Right lobe of liver (tissue), 6 donors: ENCODE results near the gene ABHD16B. TPM values are rescaled to one million over a fixed set of nuclear protein-coding genes. Genes with fewer than 3 reads are reported as not detected.

ENCODE experiments used
- ATAC-seq, 4 donors: fragments of 200-7000 bp; cut with Tn5 transposase; one replicate each; pipeline ENCODE4 v1.9.1; 2020; ENCODE audit warnings: mild to moderate bottlenecking in 4 of 4, moderate library complexity in 4 of 4
- DNase-seq, 3 donors: peaks; one replicate each; pipeline ENCODE4 v3.0.0-alpha.2; 2020
- H3K27ac ChIP-seq, 3 donors: fragments of 200-600 bp; one replicate each; pipeline ENCODE4 v1.8.0; 2022
- H3K27me3 ChIP-seq, 2 donors: fragments of 200-600 bp; one replicate each; pipeline ENCODE4 v1.8.0; 2022
- H3K36me3 ChIP-seq, 4 donors: fragments of 200-600 bp; sonication (generic) in 1 of 4; one replicate each; pipeline versions ENCODE4 v1.5.1 to v1.8.0; 2017 to 2022; ENCODE audit warnings: control low read depth in 1 of 4
- H3K4me1 ChIP-seq, 4 donors: fragments of 200-600 bp; sonication (generic) in 1 of 4; one replicate each; pipeline versions ENCODE4 v1.5.1 to v1.8.0; 2017 to 2022; ENCODE audit warnings: control low read depth in 1 of 4
- H3K4me3 ChIP-seq, 3 donors: fragments of 200-600 bp; one replicate each; pipeline ENCODE4 v1.8.0; 2022
- H3K9me3 ChIP-seq, 4 donors: fragments of 200-600 bp; sonication (generic) in 1 of 4; one replicate each; pipeline versions ENCODE4 v1.5.1 to v1.8.0; 2017 to 2022; ENCODE audit warnings: control low read depth in 1 of 4
- POLR2A ChIP-seq: fragments of 450-650 bp; IDR thresholded peaks from one replicate; pipeline ENCODE4 v1.6.1; 2017; ENCODE audit warnings: antibody characterized with exemption, mild to moderate bottlenecking
- whole genome bisulfite sequencing: methylation state at CpG from one replicate; pipeline ENCODE4 v1.1.6; 2018; ENCODE audit warnings: low coverage, low lambda C conversion rate; ENCODE audit not compliant: insufficient coverage; ENCODE audit errors: missing lambda C conversion rate; 5-methylcytosine and 5-hydroxymethylcytosine counted together
- intact Hi-C, 2 donors: fragments of 100-400 bp; cut with DNase I; formaldehyde crosslinking; loops; one replicate each; pipeline versions ENCODE4 v1.11.2 to v1.14.1; 2022
- total RNA-seq, 6 experiments: library from RNA; depleted of rRNA in 2 of 6; stranded (reverse); fragments of >200 nt in 2 of 6; fragmentation: NEBNext Ultra II Directional in 3 of 6; extraction: Animal tissue kit (Norgen Biotek cat#: 25700) in 3 of 6; gene quantifications; one replicate each; pipeline versions ENCODE4 v1.1.0 to v1.2.4, GENCODE V29; 2016 to 2023
- TF ChIP-seq, protein P1 (sequence below), 4 donors: fragments of 200-600 bp in 3 of 4; fragments of 450-650 bp in 1 of 4; IDR thresholded peaks; one replicate each; pipeline versions ENCODE4 v1.5.1 to v1.8.0; 2016 to 2022; ENCODE audit warnings: antibody characterized with exemption in 4 of 4, mild to moderate bottlenecking in 2 of 4
- donor health status: DM: no; HTN: yes; CAD: no.
- donor health status: DM: no; HTN: no; CAD: no.
- donor health status: DM: no; HTN: no; CAD: no.
- donor health status: DM: no; HTN: yes; CAD: no.
- donor health status: DM: no; HTN: yes; CAD: no.

Gene ABHD16B
- total RNA-seq, 6 experiments from 2014 or later: not detected

GRCh38 chr20:63837479-63837878 lies 23.8 kb upstream of the ABHD16B start:
- WGBS: 42% methylated on average over 2 of the region's 8 CpGs
- ATAC-seq: peak in 1 of 4 donors; percentile 18
- H3K4me1 ChIP-seq: no peaks in the 10 kb centered on the region
- no peaks in the 10 kb centered on the region for H3K9me3 ChIP-seq
- TF ChIP-seq, protein P1, sequence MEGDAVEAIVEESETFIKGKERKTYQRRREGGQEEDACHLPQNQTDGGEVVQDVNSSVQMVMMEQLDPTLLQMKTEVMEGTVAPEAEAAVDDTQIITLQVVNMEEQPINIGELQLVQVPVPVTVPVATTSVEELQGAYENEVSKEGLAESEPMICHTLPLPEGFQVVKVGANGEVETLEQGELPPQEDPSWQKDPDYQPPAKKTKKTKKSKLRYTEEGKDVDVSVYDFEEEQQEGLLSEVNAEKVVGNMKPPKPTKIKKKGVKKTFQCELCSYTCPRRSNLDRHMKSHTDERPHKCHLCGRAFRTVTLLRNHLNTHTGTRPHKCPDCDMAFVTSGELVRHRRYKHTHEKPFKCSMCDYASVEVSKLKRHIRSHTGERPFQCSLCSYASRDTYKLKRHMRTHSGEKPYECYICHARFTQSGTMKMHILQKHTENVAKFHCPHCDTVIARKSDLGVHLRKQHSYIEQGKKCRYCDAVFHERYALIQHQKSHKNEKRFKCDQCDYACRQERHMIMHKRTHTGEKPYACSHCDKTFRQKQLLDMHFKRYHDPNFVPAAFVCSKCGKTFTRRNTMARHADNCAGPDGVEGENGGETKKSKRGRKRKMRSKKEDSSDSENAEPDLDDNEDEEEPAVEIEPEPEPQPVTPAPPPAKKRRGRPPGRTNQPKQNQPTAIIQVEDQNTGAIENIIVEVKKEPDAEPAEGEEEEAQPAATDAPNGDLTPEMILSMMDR (IDR thresholded peaks at IDR 0.05): no peak
- TF ChIP-seq POLR2A: no peak
- intact Hi-C loops: no loop called here
- no peaks in the 10 kb centered on the region for H3K27me3 ChIP-seq
- H3K36me3 ChIP-seq: no peaks in the 10 kb centered on the region
- DNase-seq: no peak
- no peak overlapping the region for H3K4me3 ChIP-seq
- no peak overlapping the region for H3K27ac ChIP-seq

- no peak for ATAC-seq
- WGBS: 84% methylated on average over 10 of the region's 13 CpGs
- intact Hi-C loops: no loop called here
These were observed 21.7 kb upstream of the ABHD16B start for GRCh38 chr20:63839620-63840019.

DNA sequence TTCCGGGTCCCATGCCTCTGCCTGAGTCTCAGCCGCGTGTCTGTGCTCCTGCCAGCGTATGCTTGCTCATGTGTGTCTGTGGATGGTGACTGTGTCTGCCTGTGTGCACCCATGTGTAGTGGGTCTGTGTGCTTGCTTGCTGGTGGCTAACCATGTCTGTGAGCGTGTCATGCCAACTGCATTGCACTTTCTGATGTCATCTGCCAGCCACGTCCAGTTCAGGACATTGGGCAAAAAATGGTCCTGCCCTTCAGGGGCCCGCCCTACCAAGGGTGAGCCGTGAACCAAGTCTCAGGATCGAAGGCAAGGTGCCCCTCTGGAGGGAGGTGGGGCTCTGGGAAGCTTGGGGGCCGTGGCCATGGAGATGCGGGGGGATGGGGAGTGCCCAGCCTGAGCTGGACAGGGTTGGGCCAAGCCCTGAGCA lies 20.9 kb upstream of the ABHD16B start:
- Histone ChIP-seq H3K9me3 (no peaks in the 10 kb centered on the region), H3K36me3 (no peaks in the 10 kb centered on the region), H3K4me1 (no peaks in the 10 kb centered on the region), H3K27me3 (no peaks in the 10 kb centered on the region), H3K27ac (no peak overlapping the region), H3K4me3 (no peak overlapping the region)
- no peak for TF ChIP-seq POLR2A
- TF ChIP-seq, protein P1 (IDR thresholded peaks at IDR 0.05): no peak
- ATAC-seq (no peak), DNase-seq (no peak)
- WGBS: 72% methylated on average over 5 of the region's 11 CpGs
- intact Hi-C loops: no loop called here

More at GRCh38 chr20:63839620-63840019, 21.7 kb upstream of the ABHD16B start:
- H3K36me3 ChIP-seq: no peaks in the 10 kb centered on the region
- H3K4me1 ChIP-seq: no peaks in the 10 kb centered on the region
- no peak overlapping the region for H3K4me3 ChIP-seq
- no peak overlapping the region for H3K27ac ChIP-seq
- no peak for DNase-seq
- TF ChIP-seq, protein P1 (IDR thresholded peaks at IDR 0.05): no peak
- TF ChIP-seq POLR2A: no peak
- no peaks in the 10 kb centered on the region for H3K9me3 ChIP-seq
- H3K27me3 ChIP-seq: no peaks in the 10 kb centered on the region

GRCh38 chr20:63842258-63842657 lies 19.0 kb upstream of the ABHD16B start:
- WGBS: 69% methylated on average over 2 of the region's 9 CpGs
- Histone ChIP-seq H3K9me3 (no peaks in the 10 kb centered on the region), H3K4me3 (no peak overlapping the region), H3K36me3 (no peaks in the 10 kb centered on the region), H3K4me1 (peaks cover 0 to 5% (median 0%) of the 10 kb centered on the region in 4 donors), H3K27ac (no peak overlapping the region), H3K27me3 (no peaks in the 10 kb centered on the region)
- DNase-seq: no peak
- no peak for TF ChIP-seq POLR2A
- TF ChIP-seq, protein P1 (IDR thresholded peaks at IDR 0.05): no peak
- no peak for ATAC-seq
- intact Hi-C loops: no loop called here

GRCh38 chr20:63843222-63843621 lies 18.1 kb upstream of the ABHD16B start:
- no peak overlapping the region for H3K4me3 ChIP-seq
- no peak overlapping the region for H3K27ac ChIP-seq
- H3K9me3 ChIP-seq: no peaks in the 10 kb centered on the region
- WGBS: 64% methylated on average over 4 of the region's 12 CpGs
- no peak for ATAC-seq
- DNase-seq: no peak
- TF ChIP-seq, protein P1 (IDR thresholded peaks at IDR 0.05): no peak
- no peak for TF ChIP-seq POLR2A
- intact Hi-C loops: no loop called here
- H3K36me3 ChIP-seq: no peaks in the 10 kb centered on the region
- peaks cover 0 to 5% (median 0%) of the 10 kb centered on the region in 4 donors for H3K4me1 ChIP-seq
- no peaks in the 10 kb centered on the region for H3K27me3 ChIP-seq
